ENCODE measurements around the gene RPP40. TPM values are rescaled to one million over a fixed set of nuclear protein-coding genes. Genes with fewer than 3 reads are reported as not detected.

The RPP40 gene
- total and polyA plus RNA-seq, 4 donors: 4.4 to 8.5 (median 7.0) TPM

DNA sequence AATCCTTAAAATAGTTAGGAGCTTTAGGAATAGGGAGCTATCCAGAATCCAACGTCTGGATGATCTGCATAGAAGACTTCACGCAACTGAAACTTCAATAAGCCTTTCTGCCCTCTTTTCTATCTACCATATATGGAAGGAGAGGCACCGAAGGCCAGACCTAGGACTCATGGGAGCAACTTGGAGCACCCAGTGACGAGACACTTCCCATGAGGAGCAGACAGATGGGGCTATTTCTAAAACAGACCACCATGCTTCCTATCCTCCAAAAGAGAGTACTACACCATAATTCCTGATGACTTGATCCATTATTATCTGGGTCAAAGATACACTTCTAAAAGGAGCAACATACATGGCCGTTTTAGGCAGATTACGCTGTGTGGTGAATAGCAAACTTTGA, 6.0 kb downstream of the RPP40 start:
- DNase-seq: no peak
- no peak overlapping the region for H3K9ac ChIP-seq (ENCODE audit: insufficient read depth in 1 of 2, low read length in 2 of 2)
- TF ChIP-seq, protein P1, sequence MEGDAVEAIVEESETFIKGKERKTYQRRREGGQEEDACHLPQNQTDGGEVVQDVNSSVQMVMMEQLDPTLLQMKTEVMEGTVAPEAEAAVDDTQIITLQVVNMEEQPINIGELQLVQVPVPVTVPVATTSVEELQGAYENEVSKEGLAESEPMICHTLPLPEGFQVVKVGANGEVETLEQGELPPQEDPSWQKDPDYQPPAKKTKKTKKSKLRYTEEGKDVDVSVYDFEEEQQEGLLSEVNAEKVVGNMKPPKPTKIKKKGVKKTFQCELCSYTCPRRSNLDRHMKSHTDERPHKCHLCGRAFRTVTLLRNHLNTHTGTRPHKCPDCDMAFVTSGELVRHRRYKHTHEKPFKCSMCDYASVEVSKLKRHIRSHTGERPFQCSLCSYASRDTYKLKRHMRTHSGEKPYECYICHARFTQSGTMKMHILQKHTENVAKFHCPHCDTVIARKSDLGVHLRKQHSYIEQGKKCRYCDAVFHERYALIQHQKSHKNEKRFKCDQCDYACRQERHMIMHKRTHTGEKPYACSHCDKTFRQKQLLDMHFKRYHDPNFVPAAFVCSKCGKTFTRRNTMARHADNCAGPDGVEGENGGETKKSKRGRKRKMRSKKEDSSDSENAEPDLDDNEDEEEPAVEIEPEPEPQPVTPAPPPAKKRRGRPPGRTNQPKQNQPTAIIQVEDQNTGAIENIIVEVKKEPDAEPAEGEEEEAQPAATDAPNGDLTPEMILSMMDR (IDR thresholded peaks at IDR 0.05; ENCODE audit: control extremely low read depth, extremely low read depth): no peak
- WGBS, 2 donors: 78 to 86% methylated on average over 6 of the region's 6 CpGs
- no peak overlapping the region for H3K4me3 ChIP-seq
- ATAC-seq (ENCODE audit: insufficient read depth, low FRiP score): no peak
- no peak overlapping the region for H3K27ac ChIP-seq (ENCODE audit: low read depth in 1 of 2, low read length in 1 of 2)
- H3K4me1 ChIP-seq (ENCODE audit: control insufficient read depth in 5 of 5, insufficient read depth in 5 of 5, low read length in 5 of 5): no peaks in the 10 kb centered on the region
- H3K9me3 ChIP-seq (ENCODE audit: control insufficient read depth in 4 of 4, insufficient read depth in 3 of 4, low read length in 3 of 4): no peaks in the 10 kb centered on the region
- H3K36me3 ChIP-seq (ENCODE audit: control insufficient read depth in 4 of 4, insufficient read depth in 4 of 4, low read length in 4 of 4): peaks cover 0 to 14% (median 7%) of the 10 kb centered on the region in 4 donors
- no peaks in the 10 kb centered on the region for H3K27me3 ChIP-seq (ENCODE audit: control insufficient read depth in 3 of 3, insufficient read depth in 3 of 3, low read length in 2 of 3)

DNA sequence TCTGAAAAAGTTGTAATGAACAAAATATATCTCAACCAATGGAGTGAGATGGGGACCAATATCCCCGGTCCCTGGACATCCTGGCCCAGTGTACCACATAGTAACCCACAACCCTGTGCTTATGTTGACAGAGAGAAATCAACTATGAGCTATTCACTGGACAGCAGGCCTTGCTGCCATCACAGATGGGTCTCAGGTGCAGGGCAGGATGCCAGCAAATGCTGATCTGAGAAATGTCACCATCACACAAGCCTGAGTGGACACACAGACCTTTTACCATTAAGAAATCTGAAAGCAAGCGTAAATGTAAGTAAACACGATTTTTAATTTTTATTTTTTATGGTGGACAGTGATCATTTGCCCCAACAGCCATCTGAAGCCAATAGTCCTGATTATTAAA, 9.1 kb downstream of the RPP40 start:
- Histone ChIP-seq H3K4me1 (ENCODE audit: control insufficient read depth in 5 of 5, insufficient read depth in 5 of 5, low read length in 5 of 5) (no peaks in the 10 kb centered on the region), H3K9ac (ENCODE audit: insufficient read depth in 1 of 2, low read length in 2 of 2) (no peak overlapping the region), H3K4me3 (no peak overlapping the region), H3K9me3 (ENCODE audit: control insufficient read depth in 4 of 4, insufficient read depth in 3 of 4, low read length in 3 of 4) (no peaks in the 10 kb centered on the region), H3K36me3 (ENCODE audit: control insufficient read depth in 4 of 4, insufficient read depth in 4 of 4, low read length in 4 of 4) (peaks cover 3 to 12% (median 6%) of the 10 kb centered on the region in 4 donors), H3K27ac (ENCODE audit: low read depth in 1 of 2, low read length in 1 of 2) (no peak overlapping the region), H3K27me3 (ENCODE audit: control insufficient read depth in 3 of 3, insufficient read depth in 3 of 3, low read length in 2 of 3) (no peaks in the 10 kb centered on the region)
- DNase-seq (no peak), ATAC-seq (ENCODE audit: insufficient read depth, low FRiP score) (no peak)
- 94 to 95% methylated on average over 3 of the region's 3 CpGs for WGBS, 2 donors
- TF ChIP-seq, protein P1 (IDR thresholded peaks at IDR 0.05; ENCODE audit: control extremely low read depth, extremely low read depth): no peak

DNA sequence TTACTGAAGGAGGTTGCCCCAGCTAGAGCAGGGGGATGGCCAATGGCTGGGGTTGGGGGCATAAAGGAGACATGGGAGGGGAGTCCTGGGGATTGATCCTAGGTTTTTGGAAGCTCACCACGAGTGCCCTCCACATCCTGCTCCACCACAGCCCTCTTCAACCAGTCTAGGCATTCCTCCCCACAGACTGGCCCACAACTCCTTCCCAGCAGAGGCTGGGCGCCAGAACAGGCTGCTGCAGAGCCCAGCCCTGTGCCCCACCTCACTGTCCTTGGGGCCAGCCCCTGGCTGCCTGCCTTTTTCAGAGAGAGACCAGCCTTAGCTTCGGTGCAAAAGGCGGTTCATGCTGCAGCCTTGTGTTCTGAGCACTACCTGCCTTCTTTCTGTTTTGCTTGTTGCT, 16.4 kb downstream of the RPP40 start:
- no peak overlapping the region for H3K9ac ChIP-seq (ENCODE audit: insufficient read depth in 1 of 2, low read length in 2 of 2)
- H3K4me1 ChIP-seq (ENCODE audit: control insufficient read depth in 5 of 5, insufficient read depth in 5 of 5, low read length in 5 of 5): no peaks in the 10 kb centered on the region
- H3K27ac ChIP-seq (ENCODE audit: low read depth in 1 of 2, low read length in 1 of 2): no peak overlapping the region
- no peak overlapping the region for H3K4me3 ChIP-seq
- TF ChIP-seq, protein P1 (IDR thresholded peaks at IDR 0.05; ENCODE audit: control extremely low read depth, extremely low read depth): no peak
- no peaks in the 10 kb centered on the region for H3K27me3 ChIP-seq (ENCODE audit: control insufficient read depth in 3 of 3, insufficient read depth in 3 of 3, low read length in 2 of 3)
- H3K36me3 ChIP-seq (ENCODE audit: control insufficient read depth in 4 of 4, insufficient read depth in 4 of 4, low read length in 4 of 4): peaks cover 0 to 3% (median under 1%) of the 10 kb centered on the region in 4 donors
- DNase-seq (no peak), ATAC-seq (ENCODE audit: insufficient read depth, low FRiP score) (no peak)
- 72 to 88% methylated on average over 4 of the region's 4 CpGs for WGBS, 2 donors
- peaks cover 0 to 7% (median 0%) of the 10 kb centered on the region in 4 donors for H3K9me3 ChIP-seq (ENCODE audit: control insufficient read depth in 4 of 4, insufficient read depth in 3 of 4, low read length in 3 of 4)

DNA sequence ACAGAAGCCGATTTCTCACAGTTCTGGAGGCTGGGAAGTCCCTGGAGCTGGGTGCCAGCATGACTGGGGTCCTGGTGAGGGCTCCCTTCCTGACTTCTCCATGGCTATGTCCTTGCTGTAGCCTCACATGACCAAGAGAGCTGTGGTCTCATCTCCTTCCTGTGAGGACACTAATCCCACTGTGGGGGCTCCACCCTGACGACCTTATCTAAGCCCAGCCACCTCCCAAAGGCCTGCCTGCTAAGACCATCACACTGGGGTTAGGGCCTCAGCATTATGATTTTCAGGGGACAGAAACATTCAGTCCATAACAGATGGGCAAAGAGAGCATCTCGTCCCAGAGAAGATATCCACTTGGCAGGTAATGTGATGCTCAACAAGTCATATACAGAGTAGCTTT, 16.8 kb downstream of the RPP40 start:
- no peaks in the 10 kb centered on the region for H3K4me1 ChIP-seq (ENCODE audit: control insufficient read depth in 5 of 5, insufficient read depth in 5 of 5, low read length in 5 of 5)
- H3K4me3 ChIP-seq: no peak overlapping the region
- peaks cover 0 to 7% (median 0%) of the 10 kb centered on the region in 4 donors for H3K9me3 ChIP-seq (ENCODE audit: control insufficient read depth in 4 of 4, insufficient read depth in 3 of 4, low read length in 3 of 4)
- no peak overlapping the region for H3K9ac ChIP-seq (ENCODE audit: insufficient read depth in 1 of 2, low read length in 2 of 2)
- H3K27ac ChIP-seq (ENCODE audit: low read depth in 1 of 2, low read length in 1 of 2): no peak overlapping the region
- ATAC-seq (ENCODE audit: insufficient read depth, low FRiP score) (no peak), DNase-seq (no peak)
- 82% methylated on average over 3 of the region's 3 CpGs for WGBS, 2 donors
- TF ChIP-seq, protein P1 (IDR thresholded peaks at IDR 0.05; ENCODE audit: control extremely low read depth, extremely low read depth): no peak
- H3K27me3 ChIP-seq (ENCODE audit: control insufficient read depth in 3 of 3, insufficient read depth in 3 of 3, low read length in 2 of 3): no peaks in the 10 kb centered on the region
- peaks cover 0 to 3% (median under 1%) of the 10 kb centered on the region in 4 donors for H3K36me3 ChIP-seq (ENCODE audit: control insufficient read depth in 4 of 4, insufficient read depth in 4 of 4, low read length in 4 of 4)

Data from lung (tissue), 12 donors.